Measurements from ENCODE around the gene DSPP.
A peak's percentile ranks its signal among the peaks of the same experiment; 100 is the strongest.
"Not testable (repeated sequence)": the region's sequence is repeated elsewhere in the genome, so short reads cannot be mapped to it uniquely, and the experiment has no call there.

DSPP gene

GRCh38 chr4:87608229-87608628, at the start of gene DSPP:
TSS of gene DSPP (plus strand) at chr4:87608529. CDS start at chr4:87610909, 2,380 bp downstream.
- no peak for DNase-seq

GRCh38 chr4:87559090-87559837, 49.1 kb upstream of the DSPP start:
- DNase-seq: peak; percentile 70 to 93 (median 80)

DNA sequence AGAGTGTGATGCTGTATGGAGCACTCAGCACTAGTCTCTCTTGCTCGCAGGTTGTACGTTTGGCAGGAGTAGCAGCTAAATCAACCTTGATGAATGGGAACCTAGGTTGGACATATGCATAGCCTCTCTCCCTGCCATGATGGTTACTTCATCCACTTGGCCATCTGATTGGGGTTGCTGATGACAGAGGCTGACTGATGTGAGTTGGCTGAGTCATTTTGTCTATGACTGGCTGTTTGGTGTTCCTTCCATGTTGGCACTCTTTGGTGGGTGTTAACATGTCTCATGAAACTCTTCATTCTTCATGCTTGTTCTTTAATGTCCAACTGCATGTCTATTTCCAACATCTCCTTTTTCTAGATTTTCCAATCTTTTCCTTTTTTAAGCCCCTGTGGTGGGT, 47.5 kb upstream of the DSPP start:
- DNase-seq: no peak

- peak in 2 of 3 experiments; percentile 19 to 51 for DNase-seq
Measured at GRCh38 chr4:87565746-87566145, 42.6 kb upstream of the DSPP start.

- DNase-seq: peak in 2 of 3 experiments; percentile 19 to 51
Measured at GRCh38 chr4:87566276-87566675, 42.1 kb upstream of the DSPP start.

GRCh38 chr4:87567191-87567590, 41.1 kb upstream of the DSPP start:
- no peak for DNase-seq

- no peak for DNase-seq
Measured at GRCh38 chr4:87570290-87570805, 38.0 kb upstream of the DSPP start.

DNA sequence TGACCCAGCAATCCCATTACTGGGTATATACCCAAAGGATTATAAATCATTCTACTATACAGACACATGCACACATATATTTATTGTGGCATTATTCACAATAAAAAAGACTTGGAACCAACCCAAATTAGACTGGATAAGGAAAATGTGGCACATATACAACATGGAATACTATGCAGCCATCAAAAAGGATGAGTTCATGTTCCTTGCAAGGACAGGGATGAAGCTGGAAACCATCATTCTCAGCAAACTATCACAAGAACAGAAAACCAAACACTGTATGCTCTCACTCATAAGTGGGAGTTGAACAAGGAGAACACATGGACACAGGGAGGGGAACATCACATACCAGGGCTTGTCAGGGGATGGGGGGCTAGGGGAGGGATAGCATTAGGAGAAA, 34.0 kb upstream of the DSPP start:
- not testable (repeated sequence) for DNase-seq

GRCh38 chr4:87574996-87575395, 33.3 kb upstream of the DSPP start:
- no peak for DNase-seq

- no peak for DNase-seq
Measured at GRCh38 chr4:87575408-87575807, 32.9 kb upstream of the DSPP start.

GRCh38 chr4:87575983-87576382, 32.3 kb upstream of the DSPP start:
- no peak for DNase-seq

DNA sequence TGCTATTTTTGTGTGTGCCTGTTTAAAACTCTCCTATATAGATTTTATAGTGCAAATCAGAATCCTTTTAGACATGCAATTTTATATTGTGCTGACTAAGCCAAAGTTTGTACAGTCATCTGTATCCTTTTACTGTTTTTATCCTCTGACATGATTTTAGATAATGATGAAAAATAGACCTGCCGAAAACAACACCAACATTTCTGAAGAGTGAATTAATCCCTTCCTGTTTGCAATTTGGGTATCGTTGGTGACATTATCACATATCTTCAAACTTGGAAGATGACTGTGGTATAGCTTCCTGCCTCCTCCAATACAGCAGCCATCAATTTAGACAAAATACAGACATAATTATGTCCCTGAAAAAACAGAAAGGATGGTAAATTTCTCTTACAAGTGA, 28.9 kb upstream of the DSPP start:
- DNase-seq: no peak

GRCh38 chr4:87580057-87580456, 28.3 kb upstream of the DSPP start:
- DNase-seq: no peak

- DNase-seq: no peak
Measured at GRCh38 chr4:87584222-87584908, 24.0 kb upstream of the DSPP start.

DNA sequence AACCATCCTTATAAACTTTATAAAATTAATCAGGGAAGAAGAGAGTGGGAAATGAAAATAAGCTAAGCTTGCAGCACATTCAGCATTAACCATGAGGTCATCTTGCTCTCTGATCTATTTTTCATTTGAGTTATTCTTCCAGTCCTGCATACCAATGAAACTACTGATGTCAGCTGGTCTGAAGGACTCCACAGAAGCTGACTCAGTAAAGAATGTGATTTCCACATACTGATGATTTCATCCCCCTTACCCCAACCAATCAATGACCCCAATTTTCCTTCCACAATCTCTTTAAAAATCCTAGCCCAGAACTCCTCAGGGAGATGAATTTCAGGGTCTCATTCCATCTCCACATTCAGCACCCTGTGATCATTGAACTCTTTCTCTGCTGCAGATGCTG, 18.8 kb upstream of the DSPP start:
- no peak for DNase-seq

GRCh38 chr4:87592124-87592523, 16.2 kb upstream of the DSPP start:
- no peak for DNase-seq

GRCh38 chr4:87601361-87601760, 7.0 kb upstream of the DSPP start:
- no peak for DNase-seq

DNA sequence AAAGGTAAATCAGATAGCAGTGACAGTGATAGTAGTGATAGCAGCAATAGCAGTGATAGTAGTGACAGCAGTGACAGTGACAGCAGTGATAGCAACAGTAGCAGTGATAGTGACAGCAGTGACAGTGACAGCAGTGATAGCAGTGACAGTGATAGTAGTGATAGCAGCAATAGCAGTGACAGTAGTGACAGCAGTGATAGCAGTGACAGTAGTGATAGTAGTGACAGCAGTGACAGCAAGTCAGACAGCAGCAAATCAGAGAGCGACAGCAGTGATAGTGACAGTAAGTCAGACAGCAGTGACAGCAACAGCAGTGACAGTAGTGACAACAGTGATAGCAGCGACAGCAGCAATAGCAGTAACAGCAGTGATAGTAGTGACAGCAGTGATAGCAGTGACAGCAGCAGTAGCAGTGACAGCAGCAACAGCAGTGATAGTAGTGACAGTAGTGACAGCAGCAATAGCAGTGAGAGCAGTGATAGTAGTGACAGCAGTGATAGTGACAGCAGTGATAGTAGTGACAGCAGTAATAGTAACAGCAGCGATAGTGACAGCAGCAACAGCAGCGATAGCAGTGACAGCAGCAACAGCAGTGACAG, 6.1 kb downstream of the DSPP start:
- DNase-seq: no peak

DNA sequence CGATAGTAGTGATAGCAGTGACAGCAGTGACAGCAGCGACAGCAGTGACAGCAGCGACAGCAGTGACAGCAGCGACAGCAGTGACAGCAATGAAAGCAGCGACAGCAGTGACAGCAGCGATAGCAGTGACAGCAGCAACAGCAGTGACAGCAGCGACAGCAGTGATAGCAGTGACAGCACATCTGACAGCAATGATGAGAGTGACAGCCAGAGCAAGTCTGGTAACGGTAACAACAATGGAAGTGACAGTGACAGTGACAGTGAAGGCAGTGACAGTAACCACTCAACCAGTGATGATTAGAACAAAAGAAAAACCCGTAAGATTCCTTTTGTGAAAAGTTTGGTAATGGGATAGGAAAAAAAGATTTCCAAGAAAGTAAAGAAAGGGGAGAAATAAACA, 7.9 kb downstream of the DSPP start:
- DNase-seq: no peak

GRCh38 chr4:87620086-87620485, 11.8 kb downstream of the DSPP start:
- no peak for DNase-seq

DNA sequence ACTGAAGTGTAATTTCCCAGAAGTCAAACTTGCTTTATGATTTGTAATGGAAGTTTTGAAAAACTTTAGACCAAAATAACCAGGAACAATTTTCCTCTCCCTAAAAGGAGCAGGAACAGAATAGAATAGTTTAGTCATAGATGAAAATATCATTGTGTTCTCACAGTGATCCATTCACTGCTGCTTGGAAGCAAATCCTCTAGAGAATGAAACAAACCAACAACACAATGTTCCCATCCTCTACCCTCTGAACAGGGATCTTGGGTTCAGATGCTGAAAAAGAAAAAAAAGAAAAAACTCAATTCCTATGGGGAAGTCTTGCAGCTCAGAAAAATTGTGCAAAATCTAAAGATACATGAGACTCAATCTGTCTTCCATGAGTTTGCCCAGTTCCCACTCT, 12.2 kb downstream of the DSPP start:
- DNase-seq: no peak

DNA sequence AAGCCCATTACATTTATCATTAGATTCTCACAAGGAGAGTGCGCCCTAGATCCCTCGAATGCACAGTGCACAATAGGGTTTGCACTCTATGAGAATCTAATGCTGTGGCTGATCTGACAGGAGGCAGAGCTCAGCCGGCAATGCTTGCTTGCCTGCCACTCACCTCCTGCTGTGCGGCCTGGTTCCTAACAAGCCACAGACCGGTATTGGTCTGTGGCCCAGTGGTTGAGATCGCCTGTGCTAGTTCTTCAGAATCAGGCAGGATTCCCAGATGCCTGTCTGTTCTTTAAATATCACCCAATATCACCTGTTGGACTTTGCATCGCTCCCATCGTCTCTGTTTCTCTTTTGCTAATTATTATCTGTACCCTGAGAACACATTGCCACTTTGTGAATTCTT, 14.0 kb downstream of the DSPP start:
- DNase-seq: no peak

GRCh38 chr4:87624698-87625097, 16.4 kb downstream of the DSPP start:
- no peak for DNase-seq

DNA sequence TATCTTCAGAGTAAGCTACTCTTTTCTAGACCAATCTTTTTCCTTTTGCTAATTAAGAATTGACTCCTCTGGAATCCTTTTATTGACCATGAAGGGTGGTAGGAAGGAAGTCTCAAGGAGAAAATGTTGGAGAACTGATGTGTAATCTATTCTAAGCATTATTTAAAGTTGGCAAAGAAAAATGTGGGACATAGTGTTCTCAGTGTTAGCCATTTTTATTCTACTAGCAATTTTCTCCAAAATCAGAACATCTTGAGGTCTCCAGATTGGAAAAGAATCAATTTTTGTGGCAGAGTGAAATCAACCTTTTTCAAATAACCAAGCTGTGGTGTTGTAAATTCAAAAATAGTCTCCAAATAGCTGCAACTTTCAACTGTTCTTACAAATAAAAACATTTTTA, 23.3 kb downstream of the DSPP start:
- DNase-seq: no peak
